GM18868 (cell line): ENCODE measurements around the gene POLR2J2.
"Not testable (repeated sequence)": the region's sequence is repeated elsewhere in the genome, so short reads cannot be mapped to it uniquely, and the experiment has no call there.

Experiments used
- ATAC-seq: cut with Tn5 transposase; IDR thresholded peaks from one replicate; pipeline ENCODE4 v1.9.1; 2021; ENCODE audit warnings: mild to moderate bottlenecking, moderate library complexity; ENCODE audit not compliant: unreplicated experiment

POLR2J2 gene

GRCh38 chr7:102671166-102671955, at the start of gene POLR2J2:
Gene POLR2J2, minus strand, starts transcription at chr7:102671663. Its CDS starts 62 bp downstream, at chr7:102671601.
- peak; percentile 81 for ATAC-seq

- not testable (repeated sequence) for ATAC-seq
Observed at GRCh38 chr7:102718491-102718890, 47.0 kb upstream of the POLR2J2 start.

- ATAC-seq: peak; percentile 67
Observed at GRCh38 chr7:102715718-102716117, 44.3 kb upstream of the POLR2J2 start.

GRCh38 chr7:102714774-102715522, 43.5 kb upstream of the POLR2J2 start:
- ATAC-seq: not testable (repeated sequence)

- peak; percentile 73 for ATAC-seq
Observed at GRCh38 chr7:102713691-102714080, 42.2 kb upstream of the POLR2J2 start.

GRCh38 chr7:102713011-102713690, 41.7 kb upstream of the POLR2J2 start:
- peak; percentile 70 for ATAC-seq

GRCh38 chr7:102698962-102699750, 27.7 kb upstream of the POLR2J2 start:
- not testable (repeated sequence) for ATAC-seq

- ATAC-seq: not testable (repeated sequence)
Observed at GRCh38 chr7:102697642-102698512, 26.4 kb upstream of the POLR2J2 start.

- ATAC-seq: not testable (repeated sequence)
Observed at GRCh38 chr7:102696009-102696408, 24.5 kb upstream of the POLR2J2 start.

GRCh38 chr7:102695033-102695552, 23.6 kb upstream of the POLR2J2 start:
- peak; percentile 68 for ATAC-seq

- not testable (repeated sequence) for ATAC-seq
Observed at GRCh38 chr7:102694008-102694407, 22.5 kb upstream of the POLR2J2 start.

GRCh38 chr7:102690602-102691001, 19.1 kb upstream of the POLR2J2 start:
- ATAC-seq: not testable (repeated sequence)

GRCh38 chr7:102689436-102690282, 18.2 kb upstream of the POLR2J2 start:
- ATAC-seq: peak; percentile 81

GRCh38 chr7:102688299-102689036, 17.0 kb upstream of the POLR2J2 start:
- ATAC-seq: peak; percentile 88

GRCh38 chr7:102682560-102682959, 11.1 kb upstream of the POLR2J2 start:
- ATAC-seq: not testable (repeated sequence)

- ATAC-seq: not testable (repeated sequence)
Observed at GRCh38 chr7:102680780-102681179, 9.3 kb upstream of the POLR2J2 start.

- ATAC-seq: not testable (repeated sequence)
Observed at GRCh38 chr7:102675545-102675944, 4.1 kb upstream of the POLR2J2 start.
